Peyer's patch (tissue), 4 donors: ENCODE measurements around the gene UBE2L5. TPM values are rescaled to one million over a fixed set of nuclear protein-coding genes. Genes with fewer than 3 reads are reported as not detected.
A peak's percentile ranks its signal among the peaks of the same experiment; 100 is the strongest.

Source experiments
- DNase-seq, 3 donors: peaks; one replicate each; pipeline ENCODE4 v3.0.0-alpha.2; 2017 to 2019
- H3K27ac ChIP-seq, 4 donors: fragments of 200-600 bp; sonication (generic); one replicate each; pipeline ENCODE4 v1.5.1; 2016 to 2019
- H3K27me3 ChIP-seq, 2 donors: fragments of 200-600 bp; sonication (generic); one replicate each; pipeline ENCODE4 v1.5.1; 2019
- H3K36me3 ChIP-seq, 3 donors: fragments of 200-600 bp; sonication (generic); one replicate each; pipeline ENCODE4 v1.5.1; 2016 to 2019
- H3K4me1 ChIP-seq, 4 donors: fragments of 200-600 bp; sonication (generic); one replicate each; pipeline ENCODE4 v1.5.1; 2016 to 2019
- H3K4me3 ChIP-seq, 4 donors: fragments of 200-600 bp; sonication (generic); 1 replicate in 3 of 4; 2 replicates in 1 of 4; pipeline ENCODE4 v1.5.1; 2016 to 2019; ENCODE audit warnings: mild to moderate bottlenecking in 1 of 4
- H3K9me3 ChIP-seq, 4 donors: fragments of 200-600 bp; sonication (generic); one replicate each; pipeline ENCODE4 v1.5.1; 2016 to 2019; ENCODE audit warnings: mild to moderate bottlenecking in 1 of 4
- CTCF ChIP-seq, 6 experiments: fragments of 450-650 bp in 4 of 6; fragments of 200-600 bp in 2 of 6; sonication (generic) in 1 of 6; IDR thresholded peaks; one replicate each; pipeline ENCODE4 v1.5.1; 2017 to 2019; ENCODE audit warnings: antibody characterized with exemption in 6 of 6, mild to moderate bottlenecking in 3 of 6, moderate library complexity in 1 of 6
- POLR2A ChIP-seq, 2 donors: fragments of 450-650 bp; IDR thresholded peaks; one replicate each; pipeline ENCODE4 v1.5.1; 2017; ENCODE audit warnings: antibody characterized with exemption in 2 of 2, mild to moderate bottlenecking in 2 of 2, moderate library complexity in 2 of 2
- total RNA-seq, 4 donors: library from RNA; depleted of rRNA; stranded (reverse); fragments of >200 nt; gene quantifications; one replicate each; pipeline ENCODE4 v1.1.0, GENCODE V29; 2016

The UBE2L5 gene
- not detected for total RNA-seq

- Histone ChIP-seq H3K9me3 (no peaks in the 10 kb centered on the region), H3K4me1 (peaks cover 0 to 4% (median 2%) of the 10 kb centered on the region in 4 donors), H3K27ac (peak within 1 kb of the TSS; percentile 74 to 90 (median 86)), H3K27me3 (no peaks in the 10 kb centered on the region), H3K4me3 (peak within 1 kb of the TSS; percentile 58 to 64 (median 62)), H3K36me3 (no peaks in the 10 kb centered on the region)
- peak; percentile 32 to 55 for TF ChIP-seq POLR2A (IDR thresholded peaks at IDR 0.05)
- no peak for TF ChIP-seq CTCF (IDR thresholded peaks at IDR 0.05)
- DNase-seq = peak; percentile 72 to 89 (median 86)
These were observed at the start of gene UBE2L5 for GRCh38 chr13:30422054-30422839. Gene UBE2L5, plus strand, starts transcription at chr13:30422493. Its CDS starts 5,498 bp downstream, at chr13:30427991.

- H3K9me3 ChIP-seq = no peaks in the 10 kb centered on the region
- H3K4me1 ChIP-seq = peaks cover 0 to 43% (median 26%) of the 10 kb centered on the region in 4 donors
- H3K27me3 ChIP-seq = no peaks in the 10 kb centered on the region
- H3K27ac ChIP-seq = peak overlapping the region; percentile 47 to 82 (median 65)
- no peaks in the 10 kb centered on the region for H3K36me3 ChIP-seq
- peak in 2 of 3 donors; percentile 89 for DNase-seq
- TF ChIP-seq CTCF (IDR thresholded peaks at IDR 0.05) = no peak
- TF ChIP-seq POLR2A (IDR thresholded peaks at IDR 0.05) = peak in 1 of 2 donors; percentile 16
- peak overlapping the region in 2 of 4 donors; percentile 2 to 11 for H3K4me3 ChIP-seq
These were observed 48.6 kb upstream of the UBE2L5 start for GRCh38 chr13:30373727-30374126.

DNA sequence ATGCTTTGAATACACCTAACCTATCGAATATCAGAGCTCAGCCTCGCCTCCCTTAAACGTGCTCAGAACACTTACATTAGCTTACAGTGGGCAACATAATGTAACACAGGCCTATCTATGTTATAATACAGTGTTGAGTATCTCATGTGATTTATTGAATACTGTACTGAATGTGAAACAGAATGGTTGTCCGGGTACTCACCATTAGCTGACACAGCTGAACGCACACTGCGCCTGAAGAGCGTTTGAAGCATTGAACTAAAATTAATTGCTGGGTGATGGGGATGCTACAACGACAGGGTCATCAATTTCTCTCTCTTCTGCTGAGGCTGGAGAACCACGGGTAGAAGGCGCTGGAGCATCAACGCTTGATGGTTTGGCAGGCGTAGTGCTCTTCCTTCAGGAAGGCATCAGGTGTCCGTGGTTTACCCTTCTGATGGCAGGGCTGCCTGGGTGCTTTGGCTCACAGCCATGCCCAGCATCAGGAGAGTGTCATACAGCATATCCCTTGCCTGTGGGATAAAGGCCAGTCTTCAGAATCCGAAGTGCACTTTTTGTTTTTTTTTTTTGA lies 46.9 kb upstream of the UBE2L5 start:
- Histone ChIP-seq H3K27me3 (no peaks in the 10 kb centered on the region), H3K36me3 (no peaks in the 10 kb centered on the region), H3K4me3 (peak overlapping the region in 2 of 4 donors; percentile 6 to 9), H3K4me1 (peaks cover 0 to 43% (median 26%) of the 10 kb centered on the region in 4 donors), H3K9me3 (no peaks in the 10 kb centered on the region), H3K27ac (peak overlapping the region; percentile 53 to 82 (median 59))
- no peak for DNase-seq
- TF ChIP-seq CTCF (IDR thresholded peaks at IDR 0.05) = no peak

DNA sequence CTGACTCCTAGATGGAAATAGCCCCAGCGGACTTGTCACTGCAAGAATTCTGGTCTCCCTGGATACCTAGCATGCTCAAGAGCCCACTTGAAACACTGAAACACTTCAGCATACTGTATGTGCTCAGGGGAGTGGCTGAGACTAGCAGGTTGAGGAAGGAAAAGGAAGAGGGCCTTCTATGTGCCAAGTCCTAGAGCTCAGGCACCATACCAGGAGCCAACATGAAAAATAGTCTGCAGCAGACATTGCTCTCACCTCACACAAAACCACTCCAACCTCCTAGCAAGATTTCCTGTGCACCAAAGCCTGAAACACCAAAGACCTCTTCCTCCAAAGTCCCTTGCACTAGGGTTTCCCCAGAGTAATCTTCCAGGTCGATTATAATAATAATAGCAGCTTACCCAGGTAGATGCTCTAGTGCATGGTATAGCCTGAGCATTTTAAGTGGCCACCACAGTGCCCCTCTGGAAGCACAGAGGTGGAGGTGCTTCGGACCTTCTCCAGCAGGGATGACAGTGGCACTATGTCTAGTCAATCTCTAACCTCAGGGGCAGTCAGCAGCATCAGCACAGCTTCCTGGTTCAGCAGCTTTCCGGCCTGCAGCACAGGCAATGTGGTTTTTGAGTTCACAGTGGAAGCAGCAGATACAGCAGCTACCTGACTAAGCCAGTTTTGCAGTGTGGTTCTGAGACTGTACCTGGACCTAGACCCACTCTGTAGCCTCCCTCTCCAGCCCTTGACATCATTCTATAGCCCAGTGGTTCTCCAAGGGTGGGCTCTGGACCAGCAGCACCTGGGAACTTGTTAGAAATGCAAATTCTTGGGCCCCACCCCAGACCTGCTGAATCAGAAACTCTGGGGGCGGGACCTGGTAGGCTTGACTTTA lies 45.6 kb upstream of the UBE2L5 start:
- Histone ChIP-seq H3K27ac (peak overlapping the region; percentile 53 to 82 (median 59)), H3K36me3 (no peaks in the 10 kb centered on the region), H3K4me1 (peaks cover 0 to 33% (median 22%) of the 10 kb centered on the region in 4 donors), H3K27me3 (no peaks in the 10 kb centered on the region), H3K9me3 (no peaks in the 10 kb centered on the region), H3K4me3 (peak overlapping the region in 2 of 4 donors; percentile 22 to 25)
- no peak for TF ChIP-seq POLR2A (IDR thresholded peaks at IDR 0.05)
- peak in 1 of 6 experiments; percentile 22 for TF ChIP-seq CTCF (IDR thresholded peaks at IDR 0.05)
- DNase-seq = peak; percentile 55 to 90 (median 86)

GRCh38 chr13:30377312-30377685 lies 45.0 kb upstream of the UBE2L5 start:
- Histone ChIP-seq H3K36me3 (no peaks in the 10 kb centered on the region), H3K27ac (peak overlapping the region; percentile 53 to 82 (median 59)), H3K9me3 (no peaks in the 10 kb centered on the region), H3K4me1 (peaks cover 0 to 33% (median 20%) of the 10 kb centered on the region in 4 donors), H3K4me3 (no peak overlapping the region), H3K27me3 (no peaks in the 10 kb centered on the region)
- TF ChIP-seq POLR2A (IDR thresholded peaks at IDR 0.05) = no peak
- TF ChIP-seq CTCF (IDR thresholded peaks at IDR 0.05) = no peak
- DNase-seq = no peak
